Natural killer cell (primary cell): ENCODE measurements around the gene SLC10A6. TPM values are rescaled to one million over a fixed set of nuclear protein-coding genes. Genes with fewer than 3 reads are reported as not detected.

ENCODE experiments used
- ATAC-seq, 3 donors: fragments of 150-1000 bp in 2 of 3; fragments of 200-7000 bp in 1 of 3; cut with Tn5 transposase; 1 replicate in 1 of 3; 2 replicates in 2 of 3; pipeline ENCODE4 v1.10.0; 2021; ENCODE audit warnings: mild to moderate bottlenecking in 2 of 3, moderate library complexity in 2 of 3
- DNase-seq, 2 donors: peaks; one replicate each; pipeline versions ENCODE4 v3.0.0 to v3.0.0-alpha.2; 2013 to 2021; ENCODE audit warnings: mixed read lengths in 1 of 2
- H3K27ac ChIP-seq: one replicate; pipeline ENCODE4 v1.5.1; 2013; ENCODE audit warnings: mild to moderate bottlenecking, low read length
- H3K27me3 ChIP-seq: one replicate; pipeline ENCODE4 v1.6.1; 2013; ENCODE audit warnings: low read length; ENCODE audit not compliant: control insufficient read depth, insufficient read depth
- H3K36me3 ChIP-seq: one replicate; pipeline ENCODE4 v1.6.1; 2013; ENCODE audit warnings: low read length; ENCODE audit not compliant: control insufficient read depth, insufficient read depth
- H3K4me1 ChIP-seq: one replicate; pipeline ENCODE4 v1.6.1; 2013; ENCODE audit warnings: low read length; ENCODE audit not compliant: control insufficient read depth, insufficient read depth
- H3K4me3 ChIP-seq: one replicate; pipeline ENCODE4 v1.5.1; 2013; ENCODE audit warnings: low read length
- H3K9me3 ChIP-seq: one replicate; pipeline ENCODE4 v1.6.1; 2013; ENCODE audit warnings: low read length; ENCODE audit not compliant: control insufficient read depth, insufficient read depth
- H3K27ac Mint-ChIP-seq, 2 donors: one replicate each; pipeline ENCODE4 v1.8.0; 2022; ENCODE audit warnings: mild to moderate bottlenecking in 2 of 2, mixed read lengths in 2 of 2, moderate library complexity in 1 of 2
- H3K27me3 Mint-ChIP-seq, 2 donors: one replicate each; pipeline ENCODE4 v1.8.0; 2022; ENCODE audit warnings: low read depth in 2 of 2, mixed read lengths in 2 of 2
- H3K36me3 Mint-ChIP-seq: one replicate; pipeline ENCODE4 v1.8.0; 2022; ENCODE audit warnings: mixed read lengths
- H3K4me1 Mint-ChIP-seq, 2 donors: one replicate each; pipeline ENCODE4 v1.8.0; 2022; ENCODE audit warnings: mixed read lengths in 2 of 2
- H3K4me3 Mint-ChIP-seq: one replicate; pipeline ENCODE4 v1.8.0; 2022; ENCODE audit warnings: mild to moderate bottlenecking, moderate library complexity, mixed read lengths
- H3K9me3 Mint-ChIP-seq, 2 donors: one replicate each; pipeline ENCODE4 v1.8.0; 2022; ENCODE audit warnings: mixed read lengths in 2 of 2
- CTCF ChIP-seq: fragments of 200-600 bp; IDR thresholded peaks from one replicate; pipeline ENCODE4 v1.8.0; 2022; ENCODE audit warnings: antibody characterized with exemption
- WGBS: methylation state at CpG from one replicate; pipeline ENCODE4 v1.1.7; 2013; ENCODE audit warnings: missing lambda C conversion rate; ENCODE audit not compliant: insufficient coverage; 5-methylcytosine and 5-hydroxymethylcytosine counted together
- intact Hi-C: fragments of 100-400 bp; cut with micrococcal nuclease; formaldehyde crosslinking; loops from one replicate; pipeline ENCODE4 v1.14.2; 2022
- total RNA-seq, 4 donors: library from RNA; stranded (reverse); fragments of 120-200 nt in 1 of 4; gene quantifications; one replicate each; pipeline versions ENCODE4 v1.2.3 to v1.2.4, GENCODE V29; 2013 to 2022

SLC10A6 gene
- total RNA-seq, 3 donors from 2014 or later (not counting 1 experiment from before 2014, with no cell fraction given): not detected

DNA sequence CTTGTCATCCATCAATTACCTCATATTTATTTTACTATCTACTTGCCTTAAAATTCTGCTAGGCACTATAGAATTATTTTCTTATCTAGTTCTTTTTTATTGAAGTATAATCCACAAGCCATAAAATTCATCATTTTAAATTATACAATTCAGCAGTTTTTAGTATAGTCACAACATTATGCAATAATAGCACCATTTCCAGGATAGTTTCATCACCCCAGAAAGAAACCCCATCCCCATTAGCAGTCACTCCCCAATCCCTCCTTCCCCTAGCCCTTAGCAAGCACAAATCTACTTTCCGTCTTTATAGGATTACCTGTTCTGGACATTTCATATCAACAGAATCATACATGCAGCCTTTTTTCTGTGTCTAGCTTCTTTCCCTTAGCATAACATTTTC is 15.6 kb downstream of the SLC10A6 start:
- no peaks in the 10 kb centered on the region for H3K36me3 ChIP-seq
- WGBS: 95% methylated on average over 1 of the region's 1 CpG
- no peaks in the 10 kb centered on the region for H3K4me1 Mint-ChIP-seq
- H3K4me3 Mint-ChIP-seq: no peak overlapping the region
- no peak for DNase-seq
- H3K27me3 Mint-ChIP-seq: peaks cover 0 to 4% of the 10 kb centered on the region in 2 donors
- intact Hi-C loops: no loop called here
- H3K4me3 ChIP-seq: no peak overlapping the region
- no peak for TF ChIP-seq CTCF
- no peak overlapping the region for H3K27ac Mint-ChIP-seq
- no peaks in the 10 kb centered on the region for H3K36me3 Mint-ChIP-seq
- H3K4me1 ChIP-seq: no peaks in the 10 kb centered on the region
- no peak overlapping the region for H3K27ac ChIP-seq
- no peaks in the 10 kb centered on the region for H3K9me3 Mint-ChIP-seq
- H3K27me3 ChIP-seq: no peaks in the 10 kb centered on the region
- ATAC-seq: no peak
- no peaks in the 10 kb centered on the region for H3K9me3 ChIP-seq

DNA sequence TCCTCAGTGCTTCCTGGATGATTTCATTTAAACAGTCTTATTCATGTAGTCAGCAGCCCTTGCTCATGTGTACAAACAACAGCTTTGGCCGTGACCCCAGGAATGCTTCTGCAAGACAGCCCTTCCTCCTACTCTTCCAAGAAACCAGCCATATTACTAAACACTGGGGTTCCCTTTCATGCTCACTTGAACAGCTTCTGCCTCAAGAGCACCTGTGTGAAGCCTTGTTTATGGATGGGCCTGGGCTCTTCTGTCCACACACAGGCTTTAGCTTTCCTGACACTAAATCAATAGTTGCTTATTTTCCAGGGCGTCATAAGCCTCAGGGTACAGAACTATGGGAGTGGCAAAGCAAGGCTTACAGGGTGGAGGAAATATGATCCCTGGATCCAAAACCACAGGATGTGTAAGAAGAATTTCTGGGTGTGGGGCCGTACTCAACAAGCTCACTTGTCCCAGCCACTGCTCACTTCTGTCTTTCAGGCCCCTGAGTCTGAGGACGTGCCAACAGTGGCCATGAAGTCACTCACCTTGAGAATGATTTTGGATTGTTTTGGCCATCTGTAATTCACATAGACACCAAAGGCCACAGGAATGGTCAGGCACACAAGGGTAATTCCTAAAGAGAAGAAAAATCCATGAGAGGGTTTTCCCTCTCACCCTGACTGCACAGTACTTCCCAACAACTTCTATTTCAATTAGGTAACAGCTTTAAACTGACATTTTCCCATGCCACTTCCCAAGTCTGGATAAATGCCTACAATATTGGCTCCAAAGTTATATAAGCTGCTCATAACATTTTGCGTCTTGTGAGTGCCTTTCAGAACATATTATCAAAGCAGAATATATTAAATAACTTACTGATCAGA is 17.7 kb downstream of the SLC10A6 start:
- intact Hi-C loops: no loop called here
- Histone ChIP-seq H3K4me3 (no peak overlapping the region), H3K27ac (no peak overlapping the region), H3K36me3 (no peaks in the 10 kb centered on the region), H3K27me3 (no peaks in the 10 kb centered on the region), H3K9me3 (no peaks in the 10 kb centered on the region), H3K4me1 (no peaks in the 10 kb centered on the region)
- Mint-ChIP-seq H3K27ac (no peak overlapping the region), H3K36me3 (no peaks in the 10 kb centered on the region), H3K4me3 (no peak overlapping the region), H3K9me3 (no peaks in the 10 kb centered on the region), H3K4me1 (no peaks in the 10 kb centered on the region), H3K27me3 (peaks cover 0 to 2% of the 10 kb centered on the region in 2 donors)
- ATAC-seq (no peak), DNase-seq (no peak)
- no peak for TF ChIP-seq CTCF
- 98% methylated on average over 5 of the region's 5 CpGs for WGBS

DNA sequence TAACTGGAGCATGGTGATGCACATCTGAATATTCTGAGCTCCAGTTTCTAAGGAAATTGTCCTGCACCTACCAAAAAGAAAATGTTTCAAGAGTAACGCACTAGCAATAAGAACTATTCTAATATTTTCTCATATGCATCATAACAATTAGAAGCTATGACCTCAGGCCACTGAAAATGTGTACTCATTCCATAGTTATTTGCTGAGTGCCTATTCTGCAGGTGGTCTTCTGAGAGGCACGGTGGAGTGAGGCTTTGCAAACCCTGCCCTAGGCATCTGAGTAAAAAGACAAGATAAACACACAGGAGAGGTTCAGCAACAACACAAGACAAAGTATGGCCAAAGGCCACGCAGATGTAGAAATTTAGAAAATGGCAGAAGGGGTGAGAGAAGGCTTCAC is 23.7 kb downstream of the SLC10A6 start:
- WGBS: 94% methylated on average over 3 of the region's 3 CpGs
- DNase-seq: no peak
- Mint-ChIP-seq H3K27me3 (peaks cover 0 to 2% of the 10 kb centered on the region in 2 donors), H3K27ac (no peak overlapping the region), H3K4me3 (no peak overlapping the region), H3K9me3 (peaks cover 0 to 2% of the 10 kb centered on the region in 2 donors), H3K36me3 (no peaks in the 10 kb centered on the region), H3K4me1 (no peaks in the 10 kb centered on the region)
- Histone ChIP-seq H3K4me3 (no peak overlapping the region), H3K27ac (no peak overlapping the region), H3K9me3 (no peaks in the 10 kb centered on the region), H3K27me3 (no peaks in the 10 kb centered on the region), H3K4me1 (no peaks in the 10 kb centered on the region), H3K36me3 (no peaks in the 10 kb centered on the region)
- intact Hi-C loops: no loop called here
- TF ChIP-seq CTCF: no peak
- ATAC-seq: no peak
